B cell (primary cell): ENCODE data around the gene TREM1.

Experiments used
- EZH2 ChIP-seq: IDR thresholded peaks from 2 replicates; pipeline ENCODE4 v1.6.1; 2012; ENCODE audit warnings: borderline replicate concordance, low read depth, mild to moderate bottlenecking, moderate library complexity, low read length; ENCODE audit not compliant: insufficient read depth, poor library complexity, severe bottlenecking
- TF ChIP-seq, protein P1 (sequence below): fragments of 200-600 bp; IDR thresholded peaks from one replicate; pipeline ENCODE4 v1.8.0; 2022; ENCODE audit warnings: antibody characterized with exemption, mild to moderate bottlenecking

- TF ChIP-seq, protein P1, sequence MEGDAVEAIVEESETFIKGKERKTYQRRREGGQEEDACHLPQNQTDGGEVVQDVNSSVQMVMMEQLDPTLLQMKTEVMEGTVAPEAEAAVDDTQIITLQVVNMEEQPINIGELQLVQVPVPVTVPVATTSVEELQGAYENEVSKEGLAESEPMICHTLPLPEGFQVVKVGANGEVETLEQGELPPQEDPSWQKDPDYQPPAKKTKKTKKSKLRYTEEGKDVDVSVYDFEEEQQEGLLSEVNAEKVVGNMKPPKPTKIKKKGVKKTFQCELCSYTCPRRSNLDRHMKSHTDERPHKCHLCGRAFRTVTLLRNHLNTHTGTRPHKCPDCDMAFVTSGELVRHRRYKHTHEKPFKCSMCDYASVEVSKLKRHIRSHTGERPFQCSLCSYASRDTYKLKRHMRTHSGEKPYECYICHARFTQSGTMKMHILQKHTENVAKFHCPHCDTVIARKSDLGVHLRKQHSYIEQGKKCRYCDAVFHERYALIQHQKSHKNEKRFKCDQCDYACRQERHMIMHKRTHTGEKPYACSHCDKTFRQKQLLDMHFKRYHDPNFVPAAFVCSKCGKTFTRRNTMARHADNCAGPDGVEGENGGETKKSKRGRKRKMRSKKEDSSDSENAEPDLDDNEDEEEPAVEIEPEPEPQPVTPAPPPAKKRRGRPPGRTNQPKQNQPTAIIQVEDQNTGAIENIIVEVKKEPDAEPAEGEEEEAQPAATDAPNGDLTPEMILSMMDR, result no peak
- TF ChIP-seq EZH2, result no peak
Measured at GRCh38 chr6:41318261-41318653, 31.8 kb upstream of the TREM1 start.
